ENCODE results near the gene GPR108. TPM values are rescaled to one million over a fixed set of nuclear protein-coding genes. Genes with fewer than 3 reads are reported as not detected.

Gene GPR108
- total RNA-seq, 4 donors from 2014 or later: 57.1 to 80.0 (median 66.9) TPM

DNA sequence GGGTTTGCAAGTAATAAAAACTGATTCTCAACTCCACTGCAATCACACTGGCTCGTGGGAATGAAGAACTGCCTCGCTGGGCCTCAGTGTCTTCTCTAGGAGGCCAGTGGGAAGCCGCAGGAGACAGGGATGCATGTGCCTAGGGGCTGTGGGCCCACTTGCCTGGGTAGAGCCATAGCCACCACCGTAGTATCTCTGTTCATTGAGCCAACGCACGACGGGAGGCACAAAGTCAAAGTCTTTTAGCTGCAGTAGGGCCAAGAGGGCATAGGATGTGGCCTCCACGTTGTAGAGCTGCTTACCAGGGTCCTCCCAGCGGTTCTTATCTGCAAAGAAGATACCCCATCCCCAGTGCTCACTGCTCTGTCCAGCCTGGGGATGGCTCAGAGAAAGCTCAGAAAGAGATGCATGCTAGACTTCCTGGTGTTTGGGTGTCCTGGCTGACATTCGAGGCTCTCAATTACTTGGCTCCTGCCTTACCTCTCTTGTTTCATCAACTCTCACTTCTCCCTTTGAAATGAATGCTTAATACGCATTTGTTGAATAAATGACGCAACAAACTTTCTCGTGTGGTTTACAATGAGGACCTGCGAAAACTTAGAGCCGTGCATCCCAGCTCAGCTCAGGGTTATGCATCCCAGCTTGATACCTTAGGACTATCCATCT lies 51.3 kb downstream of the GPR108 start:
- 80 to 87% methylated on average over 14 to 15 of the region's 15 CpGs for WGBS, 2 donors

DNA sequence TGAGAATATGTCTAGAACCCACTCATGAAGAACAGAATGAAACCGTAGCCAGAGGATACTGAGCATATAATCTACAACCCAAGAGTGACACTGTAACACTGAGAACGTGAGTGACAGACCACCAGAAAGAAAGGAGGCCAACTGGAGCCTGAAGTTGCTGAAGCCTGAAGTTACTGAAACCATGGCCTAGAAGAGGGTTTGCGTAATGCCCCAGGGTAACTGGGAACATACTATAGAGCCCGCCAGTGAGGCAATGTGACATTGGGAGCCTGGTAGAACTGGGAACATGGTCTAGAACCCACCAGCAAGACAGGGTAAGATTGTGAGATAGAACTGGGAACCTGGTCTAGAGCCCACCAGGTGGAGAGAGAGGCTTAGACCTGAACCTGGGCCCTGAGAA lies 51.9 kb downstream of the GPR108 start:
- intact Hi-C loops (cut with DNase I; ENCODE audit: low total_unique reads): no loop called here
- 87 to 88% methylated on average over 4 of the region's 4 CpGs for WGBS, 2 donors

More for the DNA sequence above, 51.3 kb downstream of the GPR108 start:
- intact Hi-C loops (cut with DNase I; ENCODE audit: low total_unique reads): no loop called here
- H3K4me3 ChIP-seq (ENCODE audit: low read depth, poor library complexity, severe bottlenecking): no peak overlapping the region
- TF ChIP-seq, protein P1, sequence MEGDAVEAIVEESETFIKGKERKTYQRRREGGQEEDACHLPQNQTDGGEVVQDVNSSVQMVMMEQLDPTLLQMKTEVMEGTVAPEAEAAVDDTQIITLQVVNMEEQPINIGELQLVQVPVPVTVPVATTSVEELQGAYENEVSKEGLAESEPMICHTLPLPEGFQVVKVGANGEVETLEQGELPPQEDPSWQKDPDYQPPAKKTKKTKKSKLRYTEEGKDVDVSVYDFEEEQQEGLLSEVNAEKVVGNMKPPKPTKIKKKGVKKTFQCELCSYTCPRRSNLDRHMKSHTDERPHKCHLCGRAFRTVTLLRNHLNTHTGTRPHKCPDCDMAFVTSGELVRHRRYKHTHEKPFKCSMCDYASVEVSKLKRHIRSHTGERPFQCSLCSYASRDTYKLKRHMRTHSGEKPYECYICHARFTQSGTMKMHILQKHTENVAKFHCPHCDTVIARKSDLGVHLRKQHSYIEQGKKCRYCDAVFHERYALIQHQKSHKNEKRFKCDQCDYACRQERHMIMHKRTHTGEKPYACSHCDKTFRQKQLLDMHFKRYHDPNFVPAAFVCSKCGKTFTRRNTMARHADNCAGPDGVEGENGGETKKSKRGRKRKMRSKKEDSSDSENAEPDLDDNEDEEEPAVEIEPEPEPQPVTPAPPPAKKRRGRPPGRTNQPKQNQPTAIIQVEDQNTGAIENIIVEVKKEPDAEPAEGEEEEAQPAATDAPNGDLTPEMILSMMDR (IDR thresholded peaks at IDR 0.05): no peak
- no peak for TF ChIP-seq POLR2A (IDR thresholded peaks at IDR 0.05)
- DNase-seq (ENCODE audit: low spot score in 2 of 2): no peak

DNA sequence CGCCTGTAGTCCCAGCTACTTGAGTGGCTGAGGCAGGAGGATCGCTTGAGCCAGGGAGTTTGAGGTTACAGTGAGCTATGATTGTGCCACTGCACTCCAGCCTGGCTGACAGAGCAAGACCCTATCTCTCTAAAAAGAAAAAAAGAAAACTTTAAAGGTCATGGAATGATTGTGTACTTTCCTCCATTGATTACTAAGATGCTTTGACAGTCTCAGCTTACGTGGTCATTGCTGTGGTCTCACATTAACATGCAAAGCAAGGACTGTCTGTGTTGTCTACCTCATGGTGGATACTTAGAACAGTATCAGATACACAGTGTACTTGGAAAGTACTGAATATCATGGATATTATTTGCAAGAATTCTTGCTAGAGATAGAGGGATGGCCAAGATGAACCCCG lies 53.4 kb downstream of the GPR108 start:
- 84 to 92% methylated on average over 4 of the region's 4 CpGs for WGBS, 2 donors
- TF ChIP-seq, protein P1 (IDR thresholded peaks at IDR 0.05): no peak
- no peak for TF ChIP-seq POLR2A (IDR thresholded peaks at IDR 0.05)

More for the DNA sequence above, 51.9 kb downstream of the GPR108 start:
- no peak overlapping the region for H3K4me3 ChIP-seq (ENCODE audit: low read depth, poor library complexity, severe bottlenecking)
- TF ChIP-seq, protein P1 (IDR thresholded peaks at IDR 0.05): no peak
- TF ChIP-seq POLR2A (IDR thresholded peaks at IDR 0.05): no peak
- DNase-seq (ENCODE audit: low spot score in 2 of 2): no peak

DNA sequence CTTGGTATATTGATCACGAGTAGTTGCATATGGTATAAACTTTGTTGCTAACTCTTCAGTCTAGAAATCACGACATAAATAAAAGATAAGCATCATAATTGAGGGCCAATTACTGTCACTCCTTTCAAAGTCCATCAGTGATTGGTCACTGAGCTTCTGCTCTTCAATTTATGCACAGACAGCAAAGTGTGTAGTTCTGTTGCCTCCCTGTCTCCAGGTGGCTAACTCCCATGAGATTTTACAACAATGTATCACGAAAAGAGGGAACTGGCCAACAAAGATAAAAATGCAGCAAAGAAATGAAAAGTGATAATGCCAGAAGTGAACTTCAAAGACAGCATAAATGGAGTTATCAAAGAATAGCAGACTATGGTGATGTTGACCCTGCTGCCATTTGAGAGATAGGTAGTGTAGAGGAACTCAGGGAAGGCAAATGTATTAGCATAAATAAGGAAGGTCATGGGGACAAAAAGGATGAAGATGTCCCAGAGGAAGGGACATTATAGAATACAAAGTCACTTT lies 54.7 kb downstream of the GPR108 start:
- 72% methylated on average over 3 of the region's 3 CpGs for WGBS, 2 donors
- no peak for DNase-seq (ENCODE audit: low spot score in 2 of 2)
- intact Hi-C loops (cut with DNase I; ENCODE audit: low total_unique reads): no loop called here
- TF ChIP-seq, protein P1 (IDR thresholded peaks at IDR 0.05): no peak
- no peak for TF ChIP-seq POLR2A (IDR thresholded peaks at IDR 0.05)
- no peak overlapping the region for H3K4me3 ChIP-seq (ENCODE audit: low read depth, poor library complexity, severe bottlenecking)

More for the DNA sequence above, 53.4 kb downstream of the GPR108 start:
- no peak for DNase-seq (ENCODE audit: low spot score in 2 of 2)
- H3K4me3 ChIP-seq (ENCODE audit: low read depth, poor library complexity, severe bottlenecking): no peak overlapping the region
- intact Hi-C loops (cut with DNase I; ENCODE audit: low total_unique reads): no loop called here

DNA sequence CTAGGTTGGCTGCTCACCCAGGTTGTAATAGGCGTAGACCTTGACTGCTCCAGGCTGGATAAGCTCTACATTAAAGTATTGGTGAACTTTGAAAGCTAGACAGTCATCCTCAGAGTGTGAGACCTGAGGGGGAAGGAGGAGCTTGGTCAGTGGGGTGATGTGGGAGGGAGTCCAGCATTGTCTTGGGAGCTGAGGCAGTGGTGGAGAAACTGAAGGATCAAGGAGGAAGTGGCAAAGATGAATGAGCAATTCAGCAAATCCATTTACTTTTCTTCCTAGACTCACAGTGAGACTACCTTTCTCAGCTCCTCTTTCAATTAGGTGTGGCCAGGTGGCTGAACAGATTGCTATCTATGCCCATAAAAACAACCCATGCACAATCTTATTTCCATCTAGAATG lies 57.2 kb downstream of the GPR108 start:
- intact Hi-C loops (cut with DNase I; ENCODE audit: low total_unique reads): no loop called here
- 88% methylated on average over 1 of the region's 1 CpG for WGBS, 2 donors
- no peak for DNase-seq (ENCODE audit: low spot score in 2 of 2)
- no peak for TF ChIP-seq POLR2A (IDR thresholded peaks at IDR 0.05)
- TF ChIP-seq, protein P1 (IDR thresholded peaks at IDR 0.05): no peak
- no peak overlapping the region for H3K4me3 ChIP-seq (ENCODE audit: low read depth, poor library complexity, severe bottlenecking)

Small RNA genes within 50 kb of the gene (microRNA-seq; reads per million reads assigned to microRNA genes)
- 0 reads per million in 2 donors for gene MIR6791 (ENCODE audit: borderline number of aligned reads in 1 of 2, borderline replicate concordance in 2 of 2)

Other genes with a start within 250 kb of the GPR108 start
- gene TUBB4A, start 235.3 kb downstream of the GPR108 start, total RNA-seq: 10 to 100 TPM in 1 of 4 donors, 1 to 10 TPM in 2, under 1 TPM in 1; 0.99 to 17.0 (median 4.8) TPM
- gene TNFSF9, start 206.6 kb downstream of the GPR108 start, total RNA-seq: 1 to 10 TPM; 1.2 to 1.7 (median 1.5) TPM
- gene CD70, start 146.4 kb downstream of the GPR108 start, total RNA-seq: not detected
- gene TNFSF14, start 67.4 kb downstream of the GPR108 start, total RNA-seq: under 1 TPM in 2 of 4 donors, not detected in 2; 0.03 to 0.08 TPM
- 100 to 1,000 TPM in 1 of 4 donors, 10 to 100 TPM in 3; 28.8 to 155 (median 79.6) TPM for gene C3, start 16.9 kb downstream of the GPR108 start, total RNA-seq
- gene TRIP10, start 2.1 kb upstream of the GPR108 start, total RNA-seq: 10 to 100 TPM; 41.2 to 60.2 (median 46.5) TPM
- gene SH2D3A, start 29.9 kb upstream of the GPR108 start, total RNA-seq: 100 to 1,000 TPM in 1 of 4 donors, 10 to 100 TPM in 3; 53.0 to 142 (median 62.3) TPM
- gene VAV1, start 35.1 kb upstream of the GPR108 start, total RNA-seq: 1 to 10 TPM; 1.0 to 2.0 (median 1.4) TPM
- under 1 TPM in 1 of 4 donors, not detected in 3; 0.25 TPM for gene ADGRE1, start 150.0 kb upstream of the GPR108 start, total RNA-seq